ENCODE measurements around the gene CNN1.

CNN1 gene

DNA sequence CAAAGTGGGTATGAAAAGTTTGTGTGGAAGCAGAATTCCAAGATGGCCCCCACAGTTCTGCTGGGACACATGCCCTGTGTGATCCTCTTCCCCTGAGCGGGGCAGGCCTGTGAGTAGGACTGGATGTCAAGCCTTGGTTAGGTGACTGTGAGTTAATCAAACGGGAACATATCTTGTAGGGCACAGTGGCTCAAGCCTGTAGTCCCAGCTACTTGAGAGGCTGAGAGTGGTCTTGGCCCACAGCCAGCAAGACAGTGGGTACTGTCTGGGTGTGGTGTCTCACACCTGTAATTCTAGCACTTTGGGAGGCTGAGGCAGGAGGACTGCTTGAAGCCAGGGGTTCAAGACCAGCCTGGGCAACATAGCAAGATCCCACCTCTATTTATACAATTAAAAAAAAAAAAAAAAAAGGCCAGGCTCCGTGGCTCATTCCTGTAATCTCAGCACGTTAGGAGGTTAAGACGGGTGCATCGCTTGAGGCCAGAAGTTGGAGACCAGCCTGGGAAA lies 39.4 kb upstream of the CNN1 start:
- no peak for DNase-seq (ENCODE audit: insufficient read length, low spot score)
- TF ChIP-seq CTCF (IDR thresholded peaks at IDR 0.05; ENCODE audit: insufficient read depth, missing control alignments) = no peak
- no peak for FAIRE-seq

DNA sequence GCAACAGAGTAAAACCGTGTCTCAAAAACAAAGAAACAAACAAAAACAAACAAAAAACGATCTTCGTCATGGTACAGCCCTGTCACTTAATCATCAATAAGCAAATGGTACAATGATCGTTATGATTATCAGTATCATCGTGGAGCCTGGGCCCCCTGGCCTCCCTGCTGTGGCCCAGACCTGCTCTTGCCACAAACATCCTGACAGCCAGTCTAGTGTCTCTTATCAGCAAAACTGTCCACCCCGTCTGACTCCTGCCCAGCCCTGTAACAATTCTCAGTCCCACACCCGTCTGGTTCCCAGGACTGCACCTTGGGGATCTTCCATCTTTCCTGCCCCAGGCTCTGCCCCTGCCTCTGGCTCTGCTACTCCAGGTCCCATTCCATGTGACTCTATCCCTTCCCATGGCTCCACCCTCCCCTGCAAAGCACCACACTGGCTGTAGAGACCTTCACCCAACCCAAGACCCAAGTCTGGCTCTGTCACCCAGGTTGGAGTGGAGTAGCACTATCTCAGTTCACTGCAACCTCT lies 38.7 kb upstream of the CNN1 start:
- DNase-seq (ENCODE audit: insufficient read length, low spot score) (no peak), FAIRE-seq (no peak)
- no peak for TF ChIP-seq CTCF (IDR thresholded peaks at IDR 0.05; ENCODE audit: insufficient read depth, missing control alignments)

DNA sequence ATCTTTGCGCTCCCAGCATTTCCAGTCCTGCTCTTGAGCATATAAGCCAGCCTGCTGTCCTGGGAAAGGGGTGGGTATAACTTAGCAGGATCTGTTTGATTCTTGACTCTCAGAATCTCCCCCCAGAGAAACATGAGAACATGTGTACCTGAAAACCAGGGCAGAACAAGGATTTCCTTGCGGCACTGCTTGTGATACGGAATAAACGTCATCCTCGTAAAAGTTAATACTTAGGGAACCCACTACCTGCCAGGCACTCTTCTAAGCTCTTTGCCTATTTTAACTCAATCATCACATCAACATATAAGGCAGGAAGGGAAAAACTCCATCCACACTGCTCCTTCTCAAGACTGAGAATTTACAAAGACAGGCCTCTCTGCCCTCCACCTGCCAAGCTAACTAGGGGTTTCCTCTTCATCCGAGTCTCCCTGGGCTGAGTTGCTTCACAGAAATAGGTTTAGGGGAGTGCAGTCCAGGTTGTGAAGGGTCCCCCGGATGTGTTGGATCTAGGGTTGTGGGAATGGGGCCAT lies 34.1 kb upstream of the CNN1 start:
- DNase-seq (ENCODE audit: insufficient read length, low spot score) = peak; percentile 16
- no peak for FAIRE-seq
- TF ChIP-seq CTCF (IDR thresholded peaks at IDR 0.05; ENCODE audit: insufficient read depth, missing control alignments) = no peak

GRCh38 chr19:11505032-11505503 lies 33.6 kb upstream of the CNN1 start:
- no peak for TF ChIP-seq CTCF (IDR thresholded peaks at IDR 0.05; ENCODE audit: insufficient read depth, missing control alignments)
- no peak for FAIRE-seq

GRCh38 chr19:11505504-11506100 lies 33.0 kb upstream of the CNN1 start, which contains the start of gene ZNF653:
Gene ZNF653 (minus strand): TSS chr19:11505839. CDS start chr19:11505786, 53 bp downstream.
- FAIRE-seq (no peak), DNase-seq (ENCODE audit: insufficient read length, low spot score) (peak; percentile 98)
- TF ChIP-seq CTCF (IDR thresholded peaks at IDR 0.05; ENCODE audit: insufficient read depth, missing control alignments) = no peak

More at GRCh38 chr19:11505032-11505503, 33.6 kb upstream of the CNN1 start:
- peak; percentile 97 for DNase-seq (ENCODE audit: insufficient read length, low spot score)

DNA sequence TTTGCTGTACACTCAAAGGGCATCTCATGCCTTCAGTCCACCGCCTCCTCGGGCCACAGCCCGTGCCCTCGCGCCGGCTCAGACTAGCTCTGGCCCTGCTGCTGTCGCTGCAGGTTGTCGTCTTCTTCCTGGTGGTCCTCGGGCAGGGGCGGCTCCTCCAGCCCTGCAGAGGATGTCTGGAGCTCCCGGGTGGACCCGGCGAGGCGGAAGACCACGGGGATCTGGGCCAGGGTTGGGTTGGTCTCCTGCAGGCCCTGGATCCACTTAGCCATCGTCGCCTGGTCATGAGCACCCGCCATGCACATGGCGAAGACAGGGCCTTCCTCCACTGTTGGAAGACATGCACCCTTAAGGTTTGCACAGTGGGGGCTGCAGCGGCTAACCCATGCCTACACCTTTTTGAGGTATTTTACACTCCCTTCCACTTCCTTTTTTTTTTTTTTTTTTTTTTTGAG lies 32.5 kb upstream of the CNN1 start:
- TF ChIP-seq CTCF (IDR thresholded peaks at IDR 0.05; ENCODE audit: insufficient read depth, missing control alignments) = no peak
- no peak for DNase-seq (ENCODE audit: insufficient read length, low spot score)
- FAIRE-seq = no peak

GRCh38 chr19:11506967-11507366 lies 31.7 kb upstream of the CNN1 start:
- DNase-seq (ENCODE audit: insufficient read length, low spot score) = peak; percentile 13
- TF ChIP-seq CTCF (IDR thresholded peaks at IDR 0.05; ENCODE audit: insufficient read depth, missing control alignments) = no peak
- FAIRE-seq = no peak
